Activated T-cell treated with anti-CD3 and anti-CD28 coated beads for 4 hours (primary cell): Measurements from ENCODE around the gene CEP44.
"Not testable (repeated sequence)": the region's sequence is repeated elsewhere in the genome, so short reads cannot be mapped to it uniquely, and the experiment has no call there.

ENCODE experiments used
- DNase-seq: peaks from one replicate; pipeline ENCODE4 v3.0.0-alpha.2; 2020

The CEP44 gene

GRCh38 chr4:174279433-174280155, 4.1 kb upstream of the CEP44 start:
- no peak for DNase-seq

DNA sequence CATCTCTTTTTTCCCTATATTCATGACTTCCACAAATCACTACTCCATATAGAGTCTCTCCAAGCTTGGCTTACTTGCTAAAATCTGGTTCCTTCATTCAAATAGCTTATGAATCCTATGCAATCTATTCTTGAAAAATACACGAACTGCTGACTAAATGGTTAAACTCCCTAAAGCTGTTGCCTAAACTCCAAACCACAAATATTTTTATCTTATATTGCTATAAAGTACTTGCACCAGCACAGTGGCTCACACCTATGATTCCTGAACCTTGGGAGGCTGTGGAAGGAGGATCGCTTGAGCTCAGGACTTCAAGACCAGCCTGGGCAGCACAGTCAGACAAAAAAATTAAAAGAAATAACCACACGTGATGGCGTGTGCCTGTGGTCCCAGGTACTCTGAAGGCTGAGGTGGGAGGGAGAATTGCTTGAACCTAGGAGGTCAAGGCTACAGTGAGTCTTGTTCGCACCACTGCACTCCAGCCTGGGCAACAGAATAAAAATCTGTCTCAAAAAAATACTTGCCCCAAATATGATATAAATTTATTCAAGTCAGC, 2.5 kb upstream of the CEP44 start:
- no peak for DNase-seq

GRCh38 chr4:174281901-174282300, 1.8 kb upstream of the CEP44 start:
- DNase-seq = no peak

- peak; percentile 59 for DNase-seq
Measured at GRCh38 chr4:174282836-174283506, 740 bp upstream of the CEP44 start.

DNA sequence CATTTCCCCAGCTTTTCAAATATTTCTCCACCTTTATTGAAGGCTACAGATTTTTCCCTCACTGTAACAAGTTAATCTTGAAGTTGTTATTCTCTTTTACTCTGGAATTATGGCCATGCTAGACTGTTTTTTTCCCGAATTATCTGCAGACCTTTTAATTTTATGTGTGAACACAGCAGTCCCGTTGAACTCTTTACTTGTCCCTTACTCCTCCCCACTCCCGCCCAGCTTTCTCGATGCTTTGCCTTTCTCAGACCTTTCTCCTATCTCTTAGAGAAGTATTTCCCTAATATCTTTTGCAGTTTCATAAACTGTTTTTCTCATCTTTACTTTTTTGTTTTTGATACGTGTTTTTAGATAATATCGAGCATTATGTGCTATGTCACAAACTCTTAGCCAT, 776 bp downstream of the CEP44 start:
- DNase-seq = no peak

DNA sequence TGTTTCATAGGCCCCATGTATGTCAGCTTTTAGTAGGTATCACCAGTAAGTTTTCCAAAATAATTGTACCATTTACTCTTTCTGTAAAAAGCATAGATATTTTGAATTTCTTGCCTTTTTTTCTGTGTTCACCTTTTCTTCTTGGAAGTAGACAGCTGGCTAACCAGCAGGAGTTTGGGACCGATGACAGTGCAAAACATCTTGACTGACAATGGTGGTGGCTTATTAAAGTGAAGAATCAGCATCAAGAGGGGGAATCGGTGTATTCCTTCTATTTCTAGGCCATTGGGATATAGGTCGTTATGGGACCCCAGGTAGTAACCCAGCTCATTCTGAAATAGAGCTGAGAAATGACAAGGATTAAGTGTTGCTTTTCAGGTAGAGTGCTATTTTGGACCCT, 3.2 kb downstream of the CEP44 start:
- DNase-seq = no peak

GRCh38 chr4:174292473-174292872, 8.8 kb downstream of the CEP44 start:
- DNase-seq = no peak

DNA sequence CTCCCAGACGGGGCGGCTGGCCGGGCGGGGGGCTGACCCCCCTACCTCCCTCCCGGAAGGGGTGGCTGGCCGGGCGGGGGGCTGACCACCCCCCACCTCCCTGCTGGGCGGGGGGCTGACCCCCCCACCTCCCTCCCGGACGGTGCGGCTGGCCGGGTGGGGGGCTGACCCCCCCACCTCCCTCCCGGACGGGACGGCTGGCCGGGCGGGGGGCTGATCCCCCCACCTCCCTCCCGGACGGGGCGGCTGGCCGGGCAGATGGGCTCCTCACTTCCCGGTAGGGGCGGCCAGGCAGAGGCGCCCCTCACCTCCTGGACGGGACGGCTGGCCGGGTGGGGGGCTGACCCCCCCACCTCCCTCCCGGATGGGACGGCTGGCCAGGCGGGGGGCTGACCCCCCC, 10.9 kb downstream of the CEP44 start:
- DNase-seq = not testable (repeated sequence)

DNA sequence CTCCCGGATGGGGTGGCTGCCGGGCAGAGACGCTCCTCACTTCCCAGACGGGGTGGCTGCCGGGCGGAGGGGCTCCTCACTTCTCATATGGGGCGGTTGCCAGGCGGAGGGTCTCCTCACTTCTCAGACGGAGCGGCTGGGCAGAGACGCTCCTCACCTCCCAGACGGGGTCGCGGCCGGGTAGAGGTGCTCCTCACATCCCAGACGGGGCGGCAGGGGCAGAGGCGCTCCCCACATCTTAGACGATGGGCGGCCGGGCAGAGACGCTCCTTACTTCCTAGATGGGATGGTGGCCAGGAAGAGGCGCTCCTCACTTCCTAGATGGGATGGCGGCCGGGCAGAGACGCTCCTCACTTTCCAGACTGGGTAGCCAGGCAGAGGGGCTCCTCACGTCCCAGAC, 11.4 kb downstream of the CEP44 start:
- DNase-seq = not testable (repeated sequence)

DNA sequence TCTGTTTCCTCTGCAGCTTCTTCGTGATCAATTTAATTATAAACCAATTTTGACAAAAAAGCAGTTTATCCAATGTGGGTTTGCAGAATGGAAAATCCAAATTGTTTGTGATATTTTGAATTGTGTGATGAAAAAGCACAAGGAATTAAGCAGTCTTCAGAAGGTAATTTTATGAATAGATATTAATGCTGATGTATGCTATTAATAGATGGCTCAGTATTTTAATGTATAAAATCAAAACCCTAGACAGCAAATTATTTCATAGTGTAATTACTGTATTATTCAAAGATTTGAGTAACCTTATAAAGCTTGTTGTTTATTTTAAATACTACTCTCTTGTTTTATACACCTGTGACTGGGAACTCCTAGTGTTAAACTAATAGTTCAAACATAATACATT, 20.0 kb downstream of the CEP44 start:
- DNase-seq = no peak

- DNase-seq = no peak
Measured at GRCh38 chr4:174304664-174305063, 21.0 kb downstream of the CEP44 start.

GRCh38 chr4:174305961-174306360, 22.2 kb downstream of the CEP44 start:
- no peak for DNase-seq

DNA sequence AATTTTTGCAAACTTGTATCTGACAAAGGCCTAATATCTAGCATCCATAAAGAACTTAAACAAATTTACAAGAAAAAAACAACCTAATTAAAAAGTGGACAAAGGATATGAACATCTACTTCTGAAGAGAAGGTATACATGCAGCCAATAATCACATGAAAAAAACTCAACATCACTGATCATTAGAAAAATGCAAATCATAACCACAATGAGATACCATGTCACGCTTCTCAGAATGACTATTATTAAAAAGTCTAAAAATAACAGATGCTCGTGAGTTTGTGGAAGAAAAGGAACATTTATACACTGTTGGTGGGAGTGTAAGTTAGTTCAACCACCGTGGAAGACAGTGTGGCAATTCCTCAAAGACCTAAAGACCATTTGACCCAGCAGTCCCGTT, 24.0 kb downstream of the CEP44 start:
- no peak for DNase-seq

DNA sequence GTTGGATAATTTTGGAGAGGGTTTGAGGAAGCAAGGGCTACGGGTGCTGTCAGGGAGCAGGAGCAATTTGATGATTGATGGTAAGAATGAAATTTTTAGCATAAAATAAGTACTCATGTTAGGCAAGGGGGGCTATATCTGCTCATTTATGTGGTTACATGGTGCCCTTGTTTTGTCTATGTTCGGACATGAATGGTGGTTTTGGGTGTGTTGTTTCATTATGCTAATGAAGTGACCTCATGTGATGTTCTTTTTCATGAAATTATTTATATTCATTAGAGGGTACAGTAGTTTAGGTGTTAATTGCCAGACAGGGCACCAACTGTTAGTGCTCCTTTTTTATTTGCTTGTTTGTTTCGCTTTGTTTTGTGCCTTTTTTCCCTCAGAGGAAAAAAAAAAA, 29.3 kb downstream of the CEP44 start:
- no peak for DNase-seq

- DNase-seq = no peak
Measured at GRCh38 chr4:174314274-174314673, 30.6 kb downstream of the CEP44 start.

GRCh38 chr4:174314770-174315169, 31.1 kb downstream of the CEP44 start:
- DNase-seq = no peak

DNA sequence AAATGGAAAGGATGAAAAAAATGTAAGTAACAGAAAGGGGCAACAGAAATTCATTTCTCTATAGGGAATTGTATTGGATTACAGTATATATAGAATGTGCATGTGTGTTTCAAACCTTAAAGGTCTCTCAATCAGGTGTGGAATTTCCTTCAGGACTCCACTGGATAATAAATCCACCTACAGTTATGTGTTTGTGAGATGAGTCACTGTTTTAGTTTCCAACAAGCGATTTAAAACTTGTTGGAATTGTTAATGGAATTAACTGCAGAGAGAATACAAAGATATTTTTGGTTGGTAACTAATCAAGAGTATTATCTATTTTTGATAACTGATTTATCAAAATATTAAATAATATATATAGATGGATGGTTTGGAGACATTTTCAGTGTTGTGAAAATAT, 32.8 kb downstream of the CEP44 start:
- DNase-seq = no peak

DNA sequence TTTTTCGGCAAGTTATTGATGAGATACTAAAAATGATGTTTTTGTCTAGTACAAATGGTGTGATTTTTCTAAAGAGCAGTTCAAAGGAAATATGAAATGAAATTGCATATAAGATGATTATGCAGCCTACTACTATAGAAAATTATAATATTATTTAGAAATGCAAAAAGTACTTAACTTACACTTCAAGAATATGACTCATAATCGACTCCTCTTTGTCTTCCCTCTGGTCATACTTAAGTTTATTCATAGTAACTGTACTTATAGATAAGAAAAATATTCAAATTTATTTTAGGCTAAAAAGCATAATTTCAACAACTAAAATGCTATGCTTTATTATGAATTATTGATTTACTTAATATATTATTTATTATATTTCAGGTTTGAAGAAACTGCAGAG, 33.2 kb downstream of the CEP44 start:
- no peak for DNase-seq

DNA sequence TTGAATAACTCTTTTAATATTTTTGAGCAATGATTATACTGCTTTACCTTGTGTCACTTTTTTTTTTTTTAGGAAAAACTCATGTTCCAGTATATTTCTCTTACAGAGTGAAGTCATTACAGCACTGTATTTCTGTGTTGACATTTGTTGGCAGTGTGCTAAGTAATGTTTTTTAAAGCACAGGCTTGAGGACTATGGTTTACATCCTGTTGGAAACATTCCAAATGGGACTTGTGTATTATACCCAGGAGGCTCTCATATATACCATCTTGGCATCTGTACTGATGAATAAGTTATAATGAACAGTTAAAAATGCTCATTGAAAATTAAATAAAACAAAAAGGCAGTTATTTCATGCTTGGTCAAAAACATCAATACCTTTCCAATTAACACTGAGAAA, 33.8 kb downstream of the CEP44 start:
- no peak for DNase-seq

GRCh38 chr4:174318829-174319764, 35.4 kb downstream of the CEP44 start:
- no peak for DNase-seq

DNA sequence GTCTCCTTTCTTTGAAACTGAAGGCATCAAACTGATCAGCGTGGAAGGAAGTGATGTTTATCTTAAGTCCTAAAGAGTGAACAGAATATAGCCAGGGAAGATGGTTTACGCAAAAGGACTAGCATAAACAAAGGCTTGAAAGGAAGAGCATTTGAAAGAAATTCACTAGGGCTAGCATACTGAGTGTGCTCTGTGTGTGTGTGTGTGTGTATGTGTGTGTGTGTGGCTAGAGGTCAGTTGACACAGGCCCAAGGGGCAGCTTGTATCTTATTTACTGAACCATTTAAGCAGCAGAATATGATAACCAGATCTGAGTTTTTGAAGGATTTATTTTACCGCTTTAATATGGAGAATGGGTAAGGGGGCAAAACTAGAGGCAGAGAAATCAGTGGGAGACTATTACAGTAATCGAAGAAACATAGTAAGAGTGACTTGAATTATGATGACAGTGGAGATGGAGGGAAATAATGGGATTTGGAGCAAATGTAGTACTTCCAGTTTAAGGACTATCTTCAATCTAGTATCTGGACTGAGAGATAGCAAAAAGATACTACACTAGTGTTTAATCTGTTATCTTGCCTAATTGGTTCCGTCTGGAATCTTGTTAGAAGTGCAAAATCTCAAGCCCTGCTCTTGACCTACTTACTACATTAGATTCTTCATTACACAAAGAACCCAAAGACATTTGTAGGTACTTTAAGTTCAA, 36.9 kb downstream of the CEP44 start:
- no peak for DNase-seq

DNA sequence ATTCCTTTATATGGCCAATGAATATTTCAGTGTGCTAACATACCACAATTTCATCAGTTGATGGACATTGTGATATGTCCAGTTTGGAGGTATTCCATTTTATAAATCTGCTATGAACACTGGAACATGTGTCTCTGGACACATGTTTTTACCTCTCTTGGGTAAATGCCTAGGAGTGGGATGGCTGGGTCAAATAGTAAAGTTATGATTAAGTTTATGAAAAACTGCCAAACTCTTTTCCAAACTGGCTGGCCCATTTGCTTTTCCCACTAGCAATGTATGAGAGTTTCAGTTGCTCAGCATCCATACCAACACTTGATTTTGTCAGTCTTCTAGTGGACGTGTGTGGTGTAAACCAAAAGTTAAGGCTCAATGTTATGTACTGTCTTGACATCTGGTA, 40.5 kb downstream of the CEP44 start:
- DNase-seq = no peak

DNA sequence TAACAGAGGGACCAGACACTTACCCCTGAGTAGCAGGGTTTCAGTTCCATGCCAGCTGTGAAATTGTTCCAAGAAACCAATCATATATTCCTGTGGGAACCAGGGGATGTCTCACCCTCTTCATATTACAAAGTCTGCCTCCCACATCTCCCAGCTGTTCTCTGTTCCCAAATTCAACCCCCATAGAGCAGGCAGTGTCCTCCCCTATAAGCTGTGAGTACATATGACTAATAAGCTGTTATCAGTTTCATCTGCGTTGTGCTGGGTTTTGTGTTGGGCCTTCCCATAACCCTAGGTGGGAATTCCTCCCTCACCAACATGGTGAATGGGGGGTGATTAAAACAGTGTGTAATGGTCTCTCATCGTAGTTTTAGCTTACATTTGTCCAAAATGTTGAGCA, 41.0 kb downstream of the CEP44 start:
- DNase-seq = no peak
